Gastroesophageal sphincter (tissue), 3 donors: ENCODE results near the gene ELMO3.

Experiments
- EP300 ChIP-seq: sonication (generic); formaldehyde crosslinking; IDR thresholded peaks from one replicate; pipeline ENCODE4 v1.6.1; 2017; ENCODE audit warnings: antibody characterized with exemption, mild to moderate bottlenecking
- POLR2A ChIP-seq, 2 donors: fragments of 450-650 bp; IDR thresholded peaks; one replicate each; pipeline ENCODE4 v1.6.1; 2017; ENCODE audit warnings: antibody characterized with exemption in 2 of 2, mild to moderate bottlenecking in 2 of 2, moderate library complexity in 1 of 2
- POLR2AphosphoS5 ChIP-seq: sonication (generic); formaldehyde crosslinking; IDR thresholded peaks from one replicate; pipeline ENCODE4 v1.6.1; 2017; ENCODE audit warnings: antibody characterized with exemption
- TF ChIP-seq, protein P1 (sequence below), 4 experiments: fragments of 200-600 bp in 2 of 4; fragments of 450-650 bp in 2 of 4; sonication (generic) in 1 of 4; IDR thresholded peaks; one replicate each; pipeline ENCODE4 v1.5.1; 2017 to 2019; ENCODE audit warnings: antibody characterized with exemption in 4 of 4, mild to moderate bottlenecking in 2 of 4, moderate library complexity in 2 of 4

DNA sequence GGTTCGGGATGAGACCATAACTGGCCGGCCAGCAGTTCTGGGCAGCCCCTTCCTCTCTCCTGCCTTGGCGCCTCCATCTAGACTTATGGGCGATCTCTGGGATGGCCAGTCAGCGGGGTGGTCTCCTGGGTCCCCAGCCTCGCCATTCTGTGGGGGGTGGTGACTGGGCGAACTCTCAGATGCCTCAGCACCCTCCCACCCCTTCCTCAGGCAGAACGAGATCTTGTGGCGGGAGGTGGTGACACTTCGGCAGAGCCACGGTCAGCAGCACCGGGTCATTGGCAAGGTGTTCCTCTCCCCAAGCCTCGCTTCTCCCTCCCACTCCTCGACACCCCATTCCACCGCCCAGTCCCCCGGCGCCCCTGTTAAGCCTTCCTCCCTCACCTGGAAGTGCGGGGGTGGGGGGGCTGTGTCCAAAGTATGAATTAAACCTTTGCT is 32.8 kb upstream of the ELMO3 start:
- TF ChIP-seq, protein P1, sequence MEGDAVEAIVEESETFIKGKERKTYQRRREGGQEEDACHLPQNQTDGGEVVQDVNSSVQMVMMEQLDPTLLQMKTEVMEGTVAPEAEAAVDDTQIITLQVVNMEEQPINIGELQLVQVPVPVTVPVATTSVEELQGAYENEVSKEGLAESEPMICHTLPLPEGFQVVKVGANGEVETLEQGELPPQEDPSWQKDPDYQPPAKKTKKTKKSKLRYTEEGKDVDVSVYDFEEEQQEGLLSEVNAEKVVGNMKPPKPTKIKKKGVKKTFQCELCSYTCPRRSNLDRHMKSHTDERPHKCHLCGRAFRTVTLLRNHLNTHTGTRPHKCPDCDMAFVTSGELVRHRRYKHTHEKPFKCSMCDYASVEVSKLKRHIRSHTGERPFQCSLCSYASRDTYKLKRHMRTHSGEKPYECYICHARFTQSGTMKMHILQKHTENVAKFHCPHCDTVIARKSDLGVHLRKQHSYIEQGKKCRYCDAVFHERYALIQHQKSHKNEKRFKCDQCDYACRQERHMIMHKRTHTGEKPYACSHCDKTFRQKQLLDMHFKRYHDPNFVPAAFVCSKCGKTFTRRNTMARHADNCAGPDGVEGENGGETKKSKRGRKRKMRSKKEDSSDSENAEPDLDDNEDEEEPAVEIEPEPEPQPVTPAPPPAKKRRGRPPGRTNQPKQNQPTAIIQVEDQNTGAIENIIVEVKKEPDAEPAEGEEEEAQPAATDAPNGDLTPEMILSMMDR (IDR thresholded peaks at IDR 0.05), result no peak
- TF ChIP-seq POLR2A (IDR thresholded peaks at IDR 0.05), result no peak
- TF ChIP-seq POLR2AphosphoS5, result no peak
- TF ChIP-seq EP300, result no peak
